ENCODE results near the gene GDPD3. TPM values are rescaled to one million over a fixed set of nuclear protein-coding genes. Genes with fewer than 3 reads are reported as not detected.

Gene GDPD3
- total RNA-seq, 1 experiment from 2014 or later: 8.4 TPM

- no TSS peak for BruUV-seq (replicated peaks)
- intact Hi-C loops (cut with micrococcal nuclease; ENCODE audit: unreplicated experiment): loop anchor here (1.0 to 2.0 kb wide), 2 partner anchors 27 to 264 kb away; partner anchors contain the start of genes ALDOA and CD2BP2
- Histone ChIP-seq H3K27me3 (replicated peaks; ENCODE audit: control insufficient read depth, insufficient read depth, low read length) (no peaks in the 10 kb centered on the region), H3K36me3 (ENCODE audit: control insufficient read depth, insufficient read depth, low read length) (no peaks in the 10 kb centered on the region), H3K4me1 (peaks cover 26% of the 10 kb centered on the region), H3K9me3 (peaks cover 4% of the 10 kb centered on the region), H3K4me3 (ENCODE audit: low read depth, low read length) (peak within 1 kb of the TSS; percentile 53)
- ChIA-PET POLR2A (interaction anchor here (0.5 to 0.7 kb wide), 2 partner anchors 26 to 586 kb away, joined by 3 read pairs; partner anchors contain the start of gene ALDOA), CTCF (interaction anchor here (0.6 to 3.1 kb wide), 15 partner anchors 13 to 519 kb away, joined by 3 to 22 read pairs (median 4); partner anchors contain the start of genes ALDOA, CORO1A, DCTPP1 and GDPD3)
- Mint-ChIP-seq H3K4me3 (ENCODE audit: unreplicated experiment) (peak within 1 kb of the TSS; percentile 82), H3K36me3 (ENCODE audit: insufficient read depth, unreplicated experiment) (peaks cover 45% of the 10 kb centered on the region), H3K27ac (ENCODE audit: unreplicated experiment) (peak within 1 kb of the TSS; percentile 83), H3K4me1 (ENCODE audit: low read depth, unreplicated experiment) (peaks cover 18% of the 10 kb centered on the region), H3K27me3 (ENCODE audit: insufficient read depth, unreplicated experiment) (no peaks in the 10 kb centered on the region), H3K9me3 (ENCODE audit: unreplicated experiment) (no peaks in the 10 kb centered on the region)
- TF ChIP-seq CTCF (IDR thresholded peaks at IDR 0.05; ENCODE audit: insufficient read depth in 1 of 2, low read depth in 1 of 2, low read length in 1 of 2, severe bottlenecking in 1 of 2, unreplicated experiment in 1 of 2): peak; percentile 75 to 79
- DNase-seq: peak; percentile 88 to 95
Observed at GRCh38 chr16:30091474-30092372, 21.6 kb downstream of the GDPD3 start, which contains the start of gene TBX6. Gene TBX6 (minus strand): TSS chr16:30091924. CDS start chr16:30091193, 731 bp downstream.

- peak overlapping the region; percentile 29 for H3K27ac Mint-ChIP-seq (ENCODE audit: unreplicated experiment)
- no peak for DNase-seq
- CTCF ChIA-PET: interaction anchor here (0.7 to 3.1 kb wide), 8 partner anchors 19 to 520 kb away, joined by 3 to 22 read pairs (median 3); partner anchors contain the start of genes DCTPP1, TBC1D10B and ZNF689
- no TSS peak for BruUV-seq (replicated peaks)
- Histone ChIP-seq H3K9me3 (no peaks in the 10 kb centered on the region), H3K36me3 (ENCODE audit: control insufficient read depth, insufficient read depth, low read length) (no peaks in the 10 kb centered on the region), H3K4me3 (ENCODE audit: low read depth, low read length) (no peak overlapping the region), H3K4me1 (peaks cover 21% of the 10 kb centered on the region), H3K27me3 (replicated peaks; ENCODE audit: control insufficient read depth, insufficient read depth, low read length) (no peaks in the 10 kb centered on the region)
- no peaks in the 10 kb centered on the region for H3K27me3 Mint-ChIP-seq (ENCODE audit: insufficient read depth, unreplicated experiment)
- POLR2A ChIA-PET: no interaction called here
- peaks cover 18% of the 10 kb centered on the region for H3K4me1 Mint-ChIP-seq (ENCODE audit: low read depth, unreplicated experiment)
- peaks cover 46% of the 10 kb centered on the region for H3K36me3 Mint-ChIP-seq (ENCODE audit: insufficient read depth, unreplicated experiment)
- intact Hi-C loops (cut with micrococcal nuclease; ENCODE audit: unreplicated experiment): loop anchor here (1.0 to 2.0 kb wide), 2 partner anchors 26 to 265 kb away; partner anchors contain the start of genes ALDOA and CD2BP2
- no peaks in the 10 kb centered on the region for H3K9me3 Mint-ChIP-seq (ENCODE audit: unreplicated experiment)
- H3K4me3 Mint-ChIP-seq (ENCODE audit: unreplicated experiment): peak overlapping the region; percentile 14
- TF ChIP-seq CTCF (IDR thresholded peaks at IDR 0.05; ENCODE audit: insufficient read depth in 1 of 2, low read depth in 1 of 2, low read length in 1 of 2, severe bottlenecking in 1 of 2, unreplicated experiment in 1 of 2): no peak
Observed at GRCh38 chr16:30090610-30091331, 22.6 kb downstream of the GDPD3 start.
